K562 (cell line): ENCODE measurements around the gene OSBP2. TPM values are rescaled to one million over a fixed set of nuclear protein-coding genes. Genes with fewer than 3 reads are reported as not detected.

Source experiments
- BCOR ChIP-seq: fragments of 450-650 bp; IDR thresholded peaks from 2 replicates; pipeline ENCODE4 v1.6.1; 2016
- BRD9 ChIP-seq: fragments of 450-650 bp; IDR thresholded peaks from 2 replicates; pipeline ENCODE4 v1.6.1; 2018; ENCODE audit warnings: low read depth; ENCODE audit not compliant: partially characterized antibody
- C11orf30 ChIP-seq: fragments of 450-650 bp; IDR thresholded peaks from 2 replicates; pipeline ENCODE4 v1.6.1; 2016; ENCODE audit warnings: low read depth, mild to moderate bottlenecking
- CBX3 ChIP-seq, 2 experiments: IDR thresholded peaks; 1 replicate in 1 of 2; 2 replicates in 1 of 2; pipeline ENCODE4 v1.6.1; 2012; ENCODE audit warnings: inconsistent platforms in 2 of 2, low read length in 2 of 2, borderline replicate concordance in 1 of 2, control low read depth in 1 of 2
- CREM ChIP-seq: IDR thresholded peaks from 2 replicates; pipeline ENCODE4 v1.6.1; 2014; ENCODE audit warnings: antibody characterized with exemption, low read depth
- ELK1 ChIP-seq: sonication (generic); formaldehyde crosslinking; IDR thresholded peaks from 2 replicates; pipeline ENCODE4 v1.8.1; 2022; ENCODE audit warnings: missing genetic modification reagents
- GTF3C2 ChIP-seq: IDR thresholded peaks from 3 replicates; pipeline ENCODE4 v1.6.1; 2011; ENCODE audit warnings: borderline replicate concordance, mild to moderate bottlenecking, moderate library complexity; ENCODE audit not compliant: insufficient read length; ENCODE audit errors: extremely low read depth
- HCFC1 ChIP-seq: IDR thresholded peaks from 2 replicates; pipeline ENCODE4 v1.6.1; 2012; ENCODE audit warnings: low read depth, low read length, improper control_type of control experiment
- KLF16 ChIP-seq: IDR thresholded peaks from 2 replicates; pipeline ENCODE4 v1.6.1; 2016; ENCODE audit warnings: antibody characterized with exemption
- MAFF ChIP-seq: IDR thresholded peaks from 2 replicates; pipeline ENCODE4 v1.6.1; 2012; ENCODE audit warnings: low read length, improper control_type of control experiment
- MAFK ChIP-seq: IDR thresholded peaks from 2 replicates; pipeline ENCODE4 v1.6.1; 2011; ENCODE audit warnings: low read length, improper control_type of control experiment
- MCM3 ChIP-seq: fragments of 450-650 bp; IDR thresholded peaks from 2 replicates; pipeline ENCODE4 v1.6.1; 2016
- MYC ChIP-seq, 2 experiments: fragments of 250-450 bp in 1 of 2; sonication (Bioruptor Pico) in 1 of 2; IDR thresholded peaks; 2 replicates each; pipeline versions ENCODE4 v1.5.1 to v1.6.1; 2012 to 2021; ENCODE audit warnings: low read depth in 2 of 2, borderline replicate concordance in 1 of 2, improper control_type of control experiment in 1 of 2, low read length in 1 of 2, mild to moderate bottlenecking in 1 of 2, moderate library complexity in 1 of 2
- NR1H2 ChIP-seq: sonication (generic); formaldehyde crosslinking; IDR thresholded peaks from 2 replicates; pipeline ENCODE4 v1.4.0; 2020; ENCODE audit warnings: mild to moderate bottlenecking, missing genetic modification reagents
- NR2F6 ChIP-seq: fragments of 450-650 bp; formaldehyde crosslinking; IDR thresholded peaks from 2 replicates; pipeline ENCODE4 v1.4.0; 2020; ENCODE audit warnings: mild to moderate bottlenecking
- RBFOX2 ChIP-seq: fragments of 200-400 bp; formaldehyde crosslinking; IDR thresholded peaks from 2 replicates; pipeline ENCODE4 v1.6.1; 2017; ENCODE audit warnings: low read depth, mild to moderate bottlenecking, low read length, moderate library complexity
- RBM15 ChIP-seq: fragments of 200-400 bp; formaldehyde crosslinking; IDR thresholded peaks from 2 replicates; pipeline ENCODE4 v1.6.1; 2018; ENCODE audit warnings: mild to moderate bottlenecking, low read length, moderate library complexity; ENCODE audit not compliant: insufficient read depth
- RCOR1 ChIP-seq, 2 experiments: IDR thresholded peaks; 2 replicates each; pipeline ENCODE4 v1.6.1; 2012; ENCODE audit warnings: low read depth in 2 of 2, low read length in 2 of 2, borderline replicate concordance in 1 of 2, improper control_type of control experiment in 1 of 2
- SREBF1 ChIP-seq: fragments of 150-350 bp; IDR thresholded peaks from 2 replicates; pipeline ENCODE4 v1.6.1; 2014; ENCODE audit warnings: antibody characterized with exemption, low read depth, low read length, borderline replicate concordance
- TCF3 ChIP-seq: sonication (generic); formaldehyde crosslinking; IDR thresholded peaks from 2 replicates; pipeline ENCODE4 v1.4.0; 2020; ENCODE audit warnings: mild to moderate bottlenecking, missing genetic modification reagents
- ZNF232 ChIP-seq: sonication (generic); formaldehyde crosslinking; IDR thresholded peaks from 2 replicates; pipeline ENCODE4 v1.8.0; 2022; ENCODE audit warnings: mild to moderate bottlenecking, missing genetic modification reagents
- polyA plus RNA-seq, 8 experiments: library from polyadenylated mRNA; depleted of rRNA in 4 of 8; stranded (reverse) in 5 of 8; unstranded in 3 of 8; fragments of >200 nt; fragmentation: Nextera tagmentation in 2 of 8; fragmentation: Illumina TruSeq in 1 of 8; extraction: Ambion mirVana in 2 of 8; extraction: Trizol in 1 of 8; gene quantifications; 2 replicates each; pipeline versions ENCODE4 v1.2.1 to v1.2.3, GENCODE V29; 2011 to 2014; ENCODE audit warnings: inconsistent platforms in 1 of 8, missing spikeins in 1 of 8
- total RNA-seq, 7 experiments: library from RNA; depleted of rRNA in 6 of 7; stranded (reverse); fragments of >200 nt in 6 of 7; fragmentation: Illumina TruSeq in 2 of 7; extraction: Trizol in 2 of 7; gene quantifications; 2 replicates each; pipeline versions ENCODE4 v1.2.1 to v1.2.3, GENCODE V29; 2011 to 2021; ENCODE audit warnings: low replicate concordance in 1 of 7
- TF ChIP-seq, protein P1 (sequence below): sonication (generic); formaldehyde crosslinking; IDR thresholded peaks from 2 replicates; pipeline ENCODE4 v1.9.0; 2022; ENCODE audit warnings: mild to moderate bottlenecking, missing genetic modification reagents
- TF ChIP-seq, protein P2 (sequence below): fragments of 250-450 bp; sonication (Bioruptor Pico); IDR thresholded peaks from 2 replicates; pipeline ENCODE4 v1.5.0; 2020; ENCODE audit warnings: mild to moderate bottlenecking

Gene OSBP2
- total and polyA plus RNA-seq, 9 of the 15 experiments (the other 6 are each of a cell fraction or from before 2014, with no cell fraction given): 0.52 to 29.5 (median 21.6) TPM

DNA sequence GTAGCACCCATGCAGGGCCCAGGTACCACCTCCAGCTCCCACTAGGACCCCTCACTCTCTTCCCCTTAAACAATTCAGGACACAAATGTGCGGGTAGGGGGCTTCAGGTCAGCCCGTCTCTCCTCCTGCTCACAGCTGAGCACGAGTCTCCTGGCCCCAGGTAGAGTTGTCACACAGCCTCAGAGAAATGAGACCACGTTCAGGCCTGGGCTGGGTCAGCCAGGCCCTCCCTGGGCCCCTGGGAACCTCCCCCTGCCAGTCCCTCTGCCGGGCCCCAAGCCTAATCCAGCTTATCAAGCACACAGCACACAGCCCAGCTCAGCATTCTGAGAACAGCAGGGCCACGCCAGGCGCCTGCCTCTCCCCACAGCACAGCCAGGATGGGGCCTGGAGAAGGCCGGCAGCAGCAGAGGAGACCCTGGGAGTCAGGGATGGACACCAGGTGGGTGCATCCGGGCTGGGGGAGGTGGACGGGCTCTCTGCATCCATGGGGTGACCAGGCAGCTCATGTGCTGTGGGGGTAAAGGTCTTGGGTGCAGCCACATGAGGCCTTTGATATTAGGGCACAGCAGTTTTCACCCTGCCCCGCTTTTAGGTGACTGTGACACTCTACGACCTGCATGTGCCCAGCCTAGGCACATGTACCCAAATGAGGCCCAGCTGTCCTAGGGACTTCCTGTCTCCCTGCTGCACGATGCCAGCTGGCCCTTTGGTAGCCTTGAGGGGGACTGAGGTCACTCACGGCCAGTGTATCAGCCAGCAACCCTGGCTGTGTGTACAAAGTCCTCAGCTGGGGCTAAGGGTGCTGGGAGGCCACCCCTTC, 186.9 kb downstream of the OSBP2 start (continued):
- TF ChIP-seq ZNF232: no peak
- TF ChIP-seq NR2F6 (CRISPR knock-in tag): no peak
- TF ChIP-seq KLF16: peak; percentile 30; the same call in 1 of the 2 replicates
- no peak for TF ChIP-seq SREBF1
- TF ChIP-seq, protein P1, sequence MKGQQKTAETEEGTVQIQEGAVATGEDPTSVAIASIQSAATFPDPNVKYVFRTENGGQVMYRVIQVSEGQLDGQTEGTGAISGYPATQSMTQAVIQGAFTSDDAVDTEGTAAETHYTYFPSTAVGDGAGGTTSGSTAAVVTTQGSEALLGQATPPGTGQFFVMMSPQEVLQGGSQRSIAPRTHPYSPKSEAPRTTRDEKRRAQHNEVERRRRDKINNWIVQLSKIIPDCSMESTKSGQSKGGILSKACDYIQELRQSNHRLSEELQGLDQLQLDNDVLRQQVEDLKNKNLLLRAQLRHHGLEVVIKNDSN: no peak
- peak; percentile 82 for TF ChIP-seq TCF3 (CRISPR knock-in tag)
- TF ChIP-seq MYC (IDR thresholded peaks at IDR 0.05; ENCODE audit: low read depth, low read length): peak; percentile 81
- no peak for TF ChIP-seq MYC (CRISPR knock-in tag; IDR thresholded peaks at IDR 0.05; ENCODE audit: borderline replicate concordance, low read depth)
- peak; percentile 92 for TF ChIP-seq RBFOX2
- TF ChIP-seq RBM15: no peak
- peak; percentile 62 for TF ChIP-seq MAFK
- TF ChIP-seq RCOR1 (IDR thresholded peaks at IDR 0.05; ENCODE audit: borderline replicate concordance in 1 of 2, low read depth in 2 of 2, low read length in 2 of 2): peak in 1 of 2 experiments; percentile 73; a peak in 2 of 4 replicates
- peak; percentile 10; the same call in 1 of the 2 replicates for TF ChIP-seq BCOR
- TF ChIP-seq, protein P2, sequence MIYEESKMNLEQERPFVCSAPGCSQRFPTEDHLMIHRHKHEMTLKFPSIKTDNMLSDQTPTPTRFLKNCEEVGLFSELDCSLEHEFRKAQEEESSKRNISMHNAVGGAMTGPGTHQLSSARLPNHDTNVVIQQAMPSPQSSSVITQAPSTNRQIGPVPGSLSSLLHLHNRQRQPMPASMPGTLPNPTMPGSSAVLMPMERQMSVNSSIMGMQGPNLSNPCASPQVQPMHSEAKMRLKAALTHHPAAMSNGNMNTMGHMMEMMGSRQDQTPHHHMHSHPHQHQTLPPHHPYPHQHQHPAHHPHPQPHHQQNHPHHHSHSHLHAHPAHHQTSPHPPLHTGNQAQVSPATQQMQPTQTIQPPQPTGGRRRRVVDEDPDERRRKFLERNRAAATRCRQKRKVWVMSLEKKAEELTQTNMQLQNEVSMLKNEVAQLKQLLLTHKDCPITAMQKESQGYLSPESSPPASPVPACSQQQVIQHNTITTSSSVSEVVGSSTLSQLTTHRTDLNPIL (CRISPR knock-in tag): no peak
- no peak for TF ChIP-seq GTF3C2
- TF ChIP-seq NR1H2 (CRISPR knock-in tag): no peak
- no peak for TF ChIP-seq MCM3
- peak; percentile 70 for TF ChIP-seq C11orf30
- no peak for TF ChIP-seq HCFC1
- TF ChIP-seq BRD9: peak; percentile 86
- TF ChIP-seq CREM: peak; percentile 46; the same call in 1 of the 2 replicates
- TF ChIP-seq CBX3 (IDR thresholded peaks at IDR 0.05; ENCODE audit: borderline replicate concordance in 1 of 2, low read length in 2 of 2): no peak
- TF ChIP-seq MAFF: peak; percentile 51; the same call in 1 of the 2 replicates
- no peak for TF ChIP-seq ELK1 (CRISPR knock-in tag)
